ENCODE measurements around the gene ROS1. TPM values are rescaled to one million over a fixed set of nuclear protein-coding genes. Genes with fewer than 3 reads are reported as not detected.

ROS1 gene
- total and polyA plus RNA-seq, 11 donors: 0.01 to 0.07 (median 0.05) TPM; not detected in 7

GRCh38 chr6:117399924-117400323 is 25.8 kb downstream of the ROS1 start:
- ATAC-seq: no peak
- H3K36me3 ChIP-seq: no peaks in the 10 kb centered on the region
- H3K9me3 ChIP-seq: no peaks in the 10 kb centered on the region
- H3K4me1 ChIP-seq: peaks cover 0 to 7% (median 0%) of the 10 kb centered on the region in 12 donors
- no peak overlapping the region for H3K27ac ChIP-seq
- H3K4me3 ChIP-seq: no peak overlapping the region
- intact Hi-C loops (cut with DNase I): no loop called here
- no peak for DNase-seq
- no peak for TF ChIP-seq POLR2A (IDR thresholded peaks at IDR 0.05)
- TF ChIP-seq CTCF (IDR thresholded peaks at IDR 0.05): peak in 2 of 12 donors; percentile 6 to 20
- H3K27me3 ChIP-seq: no peaks in the 10 kb centered on the region
- 0 to 67% (median 59%) methylated on average over 1 of the region's 1 CpG for WGBS, 4 donors

- DNase-seq: no peak
- Histone ChIP-seq H3K4me3 (no peak overlapping the region), H3K9me3 (no peaks in the 10 kb centered on the region), H3K27ac (no peak overlapping the region), H3K27me3 (no peaks in the 10 kb centered on the region), H3K4me1 (peaks cover 0 to 7% (median 0%) of the 10 kb centered on the region in 12 donors), H3K36me3 (no peaks in the 10 kb centered on the region)
- ATAC-seq: no peak
- intact Hi-C loops (cut with DNase I): no loop called here
- TF ChIP-seq CTCF (IDR thresholded peaks at IDR 0.05) (no peak), POLR2A (IDR thresholded peaks at IDR 0.05) (no peak)
- WGBS, 4 donors: 89 to 92% (median 91%) methylated on average over 4 to 5 of the region's 5 CpGs
Measured at GRCh38 chr6:117399126-117399525, 26.6 kb downstream of the ROS1 start.

GRCh38 chr6:117397536-117398227 is 28.1 kb downstream of the ROS1 start:
- no peak for DNase-seq
- WGBS, 4 donors: 59 to 73% (median 67%) methylated on average over 3 of the region's 3 CpGs
- intact Hi-C loops (cut with DNase I): no loop called here
- no peak overlapping the region for H3K4me3 ChIP-seq
- TF ChIP-seq POLR2A (IDR thresholded peaks at IDR 0.05) (no peak), CTCF (IDR thresholded peaks at IDR 0.05) (no peak)
- H3K4me1 ChIP-seq: peaks cover 0 to 7% (median 0%) of the 10 kb centered on the region in 12 donors
- ATAC-seq: no peak
- H3K36me3 ChIP-seq: no peaks in the 10 kb centered on the region
- H3K9me3 ChIP-seq: no peaks in the 10 kb centered on the region
- H3K27me3 ChIP-seq: no peaks in the 10 kb centered on the region
- no peak overlapping the region for H3K27ac ChIP-seq

- intact Hi-C loops (cut with DNase I): no loop called here
- H3K27me3 ChIP-seq: no peaks in the 10 kb centered on the region
- H3K4me3 ChIP-seq: no peak overlapping the region
- no peak for TF ChIP-seq CTCF (IDR thresholded peaks at IDR 0.05)
- TF ChIP-seq POLR2A (IDR thresholded peaks at IDR 0.05): no peak
- DNase-seq (peak in 1 of 5 donors; percentile 33), ATAC-seq (peak; percentile 79 to 92 (median 90))
- no peaks in the 10 kb centered on the region for H3K36me3 ChIP-seq
- WGBS, 4 donors: 7 to 15% (median 10%) methylated on average over 4 of the region's 4 CpGs
- H3K27ac ChIP-seq: peak overlapping the region in 8 of 12 donors; percentile 23 to 61 (median 32)
- H3K9me3 ChIP-seq: no peaks in the 10 kb centered on the region
- peaks cover 0 to 7% (median 0%) of the 10 kb centered on the region in 12 donors for H3K4me1 ChIP-seq
Measured at GRCh38 chr6:117396228-117396627, 29.5 kb downstream of the ROS1 start.
